Measurements from ENCODE around the gene PTX4.

GRCh38 chr16:1474796-1475551 lies 13.8 kb downstream of the PTX4 start, which contains the start of gene CLCN7:
- TF ChIP-seq RAD21 (IDR thresholded peaks at IDR 0.05; ENCODE audit: low read depth) (no peak; the same call in 1 of the 2 replicates), CREB1 (IDR thresholded peaks at IDR 0.05; ENCODE audit: low read depth) (no peak), USF1 (IDR thresholded peaks at IDR 0.05) (peak; percentile 100), TAF1 (IDR thresholded peaks at IDR 0.05; ENCODE audit: low read depth) (peak; percentile 58; the same call in 1 of the 2 replicates)
